Astrocyte (in vitro differentiated cells and primary cell): Measurements from ENCODE around the gene PPT2. TPM values are rescaled to one million over a fixed set of nuclear protein-coding genes. Genes with fewer than 3 reads are reported as not detected.

Source experiments
- DNase-seq: peaks from one replicate; pipeline ENCODE4 v3.0.0-alpha.2; 2010; ENCODE audit warnings: low read depth
- FAIRE-seq: peaks from 2 replicates; lab custom pipeline; 2011; peaks lifted over from hg19 to GRCh38; lab: Jason Lieb, UNC
- H2AFZ ChIP-seq: 2 replicates; pipeline ENCODE4 v1.6.0; 2012; ENCODE audit warnings: low read depth, low read length, inconsistent platforms
- H3K27ac ChIP-seq: 2 replicates; pipeline ENCODE4 v1.5.1; 2011; ENCODE audit warnings: low read depth, low read length, inconsistent platforms
- H3K27me3 ChIP-seq: 2 replicates; pipeline ENCODE4 v1.6.0; 2011; ENCODE audit warnings: low read length, inconsistent platforms; ENCODE audit not compliant: insufficient read depth
- H3K36me3 ChIP-seq: 2 replicates; pipeline ENCODE4 v1.5.1; 2011; ENCODE audit warnings: low read length, inconsistent platforms; ENCODE audit not compliant: insufficient read depth
- H3K4me1 ChIP-seq: 2 replicates; pipeline ENCODE4 v1.5.1; 2011; ENCODE audit warnings: low read length, inconsistent platforms; ENCODE audit not compliant: insufficient read depth
- H3K4me2 ChIP-seq: 2 replicates; pipeline ENCODE4 v1.6.0; 2012; ENCODE audit warnings: low read length, inconsistent platforms
- H3K4me3 ChIP-seq: 2 replicates; pipeline ENCODE4 v1.5.1; 2011; ENCODE audit warnings: low read depth, mild to moderate bottlenecking, low read length, inconsistent platforms; ENCODE audit not compliant: insufficient read depth
- H3K79me2 ChIP-seq: 2 replicates; pipeline ENCODE4 v1.6.0; 2012; ENCODE audit warnings: mild to moderate bottlenecking, low read length, inconsistent platforms; ENCODE audit not compliant: insufficient read depth
- H3K9ac ChIP-seq: 2 replicates; pipeline ENCODE4 v1.6.0; 2012; ENCODE audit warnings: mild to moderate bottlenecking, low read length, inconsistent platforms
- H3K9me3 ChIP-seq: 2 replicates; pipeline ENCODE4 v1.5.1; 2012; ENCODE audit warnings: low read depth, mild to moderate bottlenecking, low read length, inconsistent platforms; ENCODE audit not compliant: insufficient read depth
- H4K20me1 ChIP-seq: 2 replicates; pipeline ENCODE4 v1.6.0; 2012; ENCODE audit warnings: low read length, inconsistent platforms; ENCODE audit not compliant: insufficient read depth
- H3K27ac Mint-ChIP-seq: one replicate; pipeline ENCODE4 v1.8.0; 2021; ENCODE audit warnings: mild to moderate bottlenecking, mixed read lengths; ENCODE audit not compliant: unreplicated experiment
- H3K27me3 Mint-ChIP-seq: one replicate; pipeline ENCODE4 v1.8.0; 2021; ENCODE audit warnings: low read depth, mixed read lengths; ENCODE audit not compliant: unreplicated experiment
- H3K36me3 Mint-ChIP-seq: one replicate; pipeline ENCODE4 v1.8.0; 2021; ENCODE audit warnings: low read depth, mixed read lengths; ENCODE audit not compliant: unreplicated experiment
- H3K4me1 Mint-ChIP-seq: one replicate; pipeline ENCODE4 v1.8.0; 2021; ENCODE audit warnings: low read depth, mixed read lengths; ENCODE audit not compliant: unreplicated experiment
- H3K4me3 Mint-ChIP-seq: one replicate; pipeline ENCODE4 v1.8.0; 2021; ENCODE audit warnings: mild to moderate bottlenecking, moderate library complexity, mixed read lengths; ENCODE audit not compliant: unreplicated experiment
- H3K9me3 Mint-ChIP-seq: one replicate; pipeline ENCODE4 v1.8.0; 2021; ENCODE audit warnings: mild to moderate bottlenecking, mixed read lengths; ENCODE audit not compliant: unreplicated experiment
- CTCF ChIP-seq: IDR thresholded peaks from 2 replicates; pipeline ENCODE4 v1.5.1; 2011; ENCODE audit warnings: low read depth, mild to moderate bottlenecking, inconsistent platforms, low read length, moderate library complexity; ENCODE audit not compliant: insufficient read depth
- EZH2 ChIP-seq: IDR thresholded peaks from 2 replicates; pipeline ENCODE4 v1.6.1; 2012; ENCODE audit warnings: mild to moderate bottlenecking, low read length, inconsistent platforms; ENCODE audit not compliant: insufficient read depth
- total RNA-seq: library from RNA; stranded (reverse); gene quantifications from 2 replicates; pipeline ENCODE4 v1.2.1, GENCODE V29; 2021

Gene PPT2
- total RNA-seq, 1 donor from 2014 or later, result 33.0 TPM

GRCh38 chr6:32137454-32137853 lies 16.5 kb upstream of the PPT2 start:
- no peak overlapping the region for H3K27ac Mint-ChIP-seq
- H3K4me1 Mint-ChIP-seq, result peaks cover 19% of the 10 kb centered on the region
- TF ChIP-seq EZH2, result no peak
- TF ChIP-seq CTCF, result no peak
- H4K20me1 ChIP-seq, result no peaks in the 10 kb centered on the region
- H3K79me2 ChIP-seq, result no peaks in the 10 kb centered on the region
- H3K9me3 ChIP-seq, result no peaks in the 10 kb centered on the region
- H3K27me3 ChIP-seq, result no peaks in the 10 kb centered on the region
- FAIRE-seq (no peak), DNase-seq (no peak)
- H3K9ac ChIP-seq, result no peak overlapping the region
- H3K4me2 ChIP-seq, result no peak overlapping the region
- no peaks in the 10 kb centered on the region for H3K4me1 ChIP-seq
- H2AFZ ChIP-seq, result no peak overlapping the region
- no peaks in the 10 kb centered on the region for H3K36me3 ChIP-seq
- H3K36me3 Mint-ChIP-seq, result peaks cover 2% of the 10 kb centered on the region
- no peak overlapping the region for H3K4me3 ChIP-seq
- no peak overlapping the region for H3K27ac ChIP-seq
- no peaks in the 10 kb centered on the region for H3K9me3 Mint-ChIP-seq
- H3K4me3 Mint-ChIP-seq, result no peak overlapping the region
- H3K27me3 Mint-ChIP-seq, result peaks cover 3% of the 10 kb centered on the region

DNA sequence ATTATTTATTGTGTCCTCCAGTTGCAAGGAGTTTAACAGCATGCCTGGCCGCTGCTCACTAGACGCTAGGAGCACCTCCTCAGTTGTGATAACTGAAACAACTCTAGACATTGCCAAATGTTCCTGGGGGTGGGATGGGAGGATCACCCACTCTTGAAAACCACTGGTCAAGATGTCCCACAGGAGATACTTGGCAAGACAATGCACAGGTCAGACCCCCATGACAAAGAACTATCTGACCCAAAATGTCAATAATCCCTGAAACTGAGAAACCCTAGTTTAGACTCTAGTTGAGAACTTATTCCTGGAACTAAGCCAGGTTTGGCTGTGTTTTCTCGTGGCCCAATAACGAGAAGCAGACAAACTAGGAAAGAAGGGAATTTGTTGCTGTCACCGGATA lies 14.4 kb upstream of the PPT2 start:
- H3K27me3 Mint-ChIP-seq, result peaks cover 3% of the 10 kb centered on the region
- no peaks in the 10 kb centered on the region for H3K27me3 ChIP-seq
- H3K27ac Mint-ChIP-seq, result peak overlapping the region; percentile 31

More for the DNA sequence above, 14.4 kb upstream of the PPT2 start:
- H3K36me3 Mint-ChIP-seq, result peaks cover 2% of the 10 kb centered on the region
- H3K9me3 ChIP-seq, result no peaks in the 10 kb centered on the region
- H3K36me3 ChIP-seq, result no peaks in the 10 kb centered on the region
- H4K20me1 ChIP-seq, result no peaks in the 10 kb centered on the region
- TF ChIP-seq CTCF (no peak), EZH2 (no peak)
- H3K27ac ChIP-seq, result no peak overlapping the region
- H3K4me3 Mint-ChIP-seq, result no peak overlapping the region
- no peaks in the 10 kb centered on the region for H3K9me3 Mint-ChIP-seq
- FAIRE-seq (no peak), DNase-seq (no peak)
- peaks cover 16% of the 10 kb centered on the region for H3K4me1 Mint-ChIP-seq
- H3K4me3 ChIP-seq, result no peak overlapping the region
- H2AFZ ChIP-seq, result no peak overlapping the region
- no peak overlapping the region for H3K9ac ChIP-seq
- no peak overlapping the region for H3K4me2 ChIP-seq
- no peaks in the 10 kb centered on the region for H3K79me2 ChIP-seq
- H3K4me1 ChIP-seq, result no peaks in the 10 kb centered on the region
